GM12878 (cell line): ENCODE measurements around the gene PITPNM2. TPM values are rescaled to one million over a fixed set of nuclear protein-coding genes. Genes with fewer than 3 reads are reported as not detected.

Experiments used
- ATAC-seq: fragments of 200-7000 bp; cut with Tn5 transposase; 3 replicates; pipeline ENCODE4 v1.9.1; 2020; ENCODE audit warnings: mild to moderate bottlenecking, moderate library complexity
- BruUV-seq: library from RNA; stranded (reverse); fragments of 400-500 nt; replicated peaks from 2 replicates; lab custom pipeline; 2021; lab: Mats Ljungman, UMichigan
- CTCF ChIA-PET: fragments of 300-600 bp; sonication (Branson Sonifier 250); formaldehyde crosslinking; extraction: SDS; loops from one replicate; lab custom pipeline; 2021; ENCODE audit warnings: inconsistent platforms; lab: Yijun Ruan, JAX
- POLR2A ChIA-PET: fragments of 350-600 bp; formaldehyde crosslinking; extraction: SDS; loops from one replicate; lab custom pipeline; 2021; ENCODE audit warnings: inconsistent platforms; lab: Charles Lee
- RAD21 ChIA-PET: fragments of 300-600 bp; sonication (Branson Sonifier 250); formaldehyde crosslinking; loops from one replicate; lab custom pipeline; 2023; ENCODE audit warnings: antibody characterized with exemption; ENCODE audit not compliant: unreplicated experiment; lab: Charles Lee
- SMC1A ChIA-PET: fragments of 300-600 bp; sonication (Branson Sonifier 250); formaldehyde crosslinking; loops from one replicate; lab custom pipeline; 2023; ENCODE audit not compliant: unreplicated experiment, uncharacterized antibody; lab: Charles Lee
- DNase-seq: peaks from one replicate; pipeline ENCODE4 v3.0.0-alpha.2; 2011; ENCODE audit warnings: low read depth, low spot score
- FAIRE-seq: peaks from 3 replicates; lab custom pipeline; 2011; peaks lifted over from hg19 to GRCh38; lab: Jason Lieb, UNC
- H2AFZ ChIP-seq: 2 replicates; pipeline ENCODE4 v1.6.0; 2011; ENCODE audit warnings: low read depth, low read length, control low read depth; ENCODE audit not compliant: control insufficient read depth
- H3K27ac ChIP-seq: 2 replicates; pipeline ENCODE4 v1.5.1; 2011; ENCODE audit warnings: control low read depth; ENCODE audit not compliant: control insufficient read depth, insufficient read depth
- H3K27me3 ChIP-seq, 2 experiments: replicated peaks in 1 of 2; 2 replicates each; pipeline versions ENCODE4 v1.6.0 to v1.6.1; 2011; ENCODE audit warnings: low read length in 1 of 2; ENCODE audit not compliant: control insufficient read depth in 2 of 2, insufficient read depth in 2 of 2
- H3K36me3 ChIP-seq, 2 experiments: 2 replicates each; pipeline ENCODE4 v1.5.1; 2011; ENCODE audit warnings: low read length in 1 of 2; ENCODE audit not compliant: control insufficient read depth in 2 of 2, insufficient read depth in 2 of 2
- H3K4me1 ChIP-seq: 2 replicates; pipeline ENCODE4 v1.6.1; 2011; ENCODE audit warnings: mild to moderate bottlenecking, low read length, moderate library complexity, mixed read lengths; ENCODE audit not compliant: control insufficient read depth, insufficient read depth
- H3K4me2 ChIP-seq: 2 replicates; pipeline ENCODE4 v1.6.0; 2011; ENCODE audit warnings: control low read depth; ENCODE audit not compliant: control insufficient read depth, insufficient read depth
- H3K4me3 ChIP-seq: fragments of 200-600 bp; sonication (generic); 2 replicates; pipeline ENCODE4 v1.5.1; 2016
- H3K79me2 ChIP-seq: 2 replicates; pipeline ENCODE4 v1.6.0; 2011; ENCODE audit warnings: low read length; ENCODE audit not compliant: control insufficient read depth, insufficient read depth
- H3K9ac ChIP-seq: 2 replicates; pipeline ENCODE4 v1.8.0; 2011; ENCODE audit warnings: low read length, control low read depth, mixed read lengths; ENCODE audit not compliant: control insufficient read depth, insufficient read depth
- H3K9me3 ChIP-seq: replicated peaks from 3 replicates; pipeline ENCODE4 v1.5.1; 2011; ENCODE audit warnings: mild to moderate bottlenecking, low read length; ENCODE audit not compliant: control insufficient read depth, insufficient read depth
- H4K20me1 ChIP-seq: 2 replicates; pipeline ENCODE4 v1.6.0; 2011; ENCODE audit not compliant: control insufficient read depth, insufficient read depth
- ASH2L ChIP-seq: fragments of 300-600, 200-600 bp; sonication (generic); IDR thresholded peaks from 2 replicates; pipeline ENCODE4 v1.6.1; 2017; ENCODE audit warnings: low read depth, mild to moderate bottlenecking, borderline replicate concordance
- ATF7 ChIP-seq: fragments of 450-650 bp; IDR thresholded peaks from 2 replicates; pipeline ENCODE4 v1.6.1; 2016; ENCODE audit warnings: low read depth, mild to moderate bottlenecking
- CHD1 ChIP-seq: IDR thresholded peaks from 2 replicates; pipeline ENCODE4 v1.6.1; 2012; ENCODE audit warnings: low read depth, low read length, improper control_type of control experiment
- EGR1 ChIP-seq, 2 experiments: IDR thresholded peaks; 1 replicate in 1 of 2; 2 replicates in 1 of 2; pipeline ENCODE4 v1.6.1; 2011 to 2012; ENCODE audit warnings: low read depth in 2 of 2, low read length in 2 of 2, borderline replicate concordance in 1 of 2, mild to moderate bottlenecking in 1 of 2, moderate library complexity in 1 of 2
- ETV6 ChIP-seq, 2 experiments: fragments of 450-650 bp in 1 of 2; IDR thresholded peaks in 1 of 2; conservative IDR thresholded peaks in 1 of 2; 2 replicates each; pipeline ENCODE4 v1.6.1; 2014; ENCODE audit warnings: antibody characterized with exemption in 1 of 2, borderline replicate concordance in 1 of 2, low read depth in 1 of 2, mild to moderate bottlenecking in 1 of 2, moderate library complexity in 1 of 2
- JUNB ChIP-seq: IDR thresholded peaks from 2 replicates; pipeline ENCODE4 v1.6.1; 2016; ENCODE audit warnings: antibody characterized with exemption, mild to moderate bottlenecking
- KLF5 ChIP-seq: fragments of 450-650 bp; IDR thresholded peaks from 2 replicates; pipeline ENCODE4 v1.6.1; 2014; ENCODE audit warnings: mild to moderate bottlenecking; ENCODE audit not compliant: partially characterized antibody
- MAX ChIP-seq: IDR thresholded peaks from 2 replicates; pipeline ENCODE4 v1.6.1; 2012; ENCODE audit warnings: low read depth, low read length, improper control_type of control experiment
- MEF2A ChIP-seq: IDR thresholded peaks from 2 replicates; pipeline ENCODE4 v1.6.1; 2011; ENCODE audit warnings: low read depth, mild to moderate bottlenecking, low read length, moderate library complexity; ENCODE audit not compliant: insufficient read depth
- MLLT1 ChIP-seq: fragments of 450-650 bp; IDR thresholded peaks from 2 replicates; pipeline ENCODE4 v1.6.1; 2016; ENCODE audit warnings: mild to moderate bottlenecking
- NFIC ChIP-seq: IDR thresholded peaks from 2 replicates; pipeline ENCODE4 v1.6.1; 2012; ENCODE audit warnings: low read depth, mild to moderate bottlenecking, inconsistent platforms, low read length, moderate library complexity
- NFYA ChIP-seq: IDR thresholded peaks from 2 replicates; pipeline ENCODE4 v1.6.1; 2011; ENCODE audit warnings: low read depth, mild to moderate bottlenecking, low read length, improper control_type of control experiment, borderline replicate concordance
- NR2F1 ChIP-seq: fragments of 450-650 bp; conservative IDR thresholded peaks from 2 replicates; pipeline ENCODE4 v1.6.1; 2017; ENCODE audit warnings: mild to moderate bottlenecking
- PML ChIP-seq: IDR thresholded peaks from 2 replicates; pipeline ENCODE4 v1.6.1; 2012; ENCODE audit warnings: low read length, inconsistent platforms
- RBBP5 ChIP-seq: fragments of 200-600 bp; sonication (generic); conservative IDR thresholded peaks from 2 replicates; pipeline ENCODE4 v1.6.1; 2016
- RCOR1 ChIP-seq: conservative IDR thresholded peaks from 2 replicates; pipeline ENCODE4 v1.6.1; 2012; ENCODE audit warnings: low read depth, low read length, improper control_type of control experiment
- SRF ChIP-seq, 2 experiments: IDR thresholded peaks; 2 replicates each; pipeline ENCODE4 v1.6.1; 2011; ENCODE audit warnings: low read depth in 2 of 2, low read length in 2 of 2, mild to moderate bottlenecking in 1 of 2, moderate library complexity in 1 of 2
- TBL1XR1 ChIP-seq: IDR thresholded peaks from 2 replicates; pipeline ENCODE4 v1.6.1; 2012; ENCODE audit warnings: low read depth, low read length, improper control_type of control experiment
- ZBED1 ChIP-seq: IDR thresholded peaks from 2 replicates; pipeline ENCODE4 v1.6.1; 2016; ENCODE audit warnings: borderline replicate concordance
- WGBS: methylation state at CpG from one replicate; pipeline ENCODE4 v1.1.6; 2016; ENCODE audit warnings: low lambda C conversion rate; ENCODE audit not compliant: insufficient replicate concordance, insufficient coverage; ENCODE audit errors: missing lambda C conversion rate; 5-methylcytosine and 5-hydroxymethylcytosine counted together
- in situ Hi-C: fragments of 300-500 bp; cut with MboI; formaldehyde crosslinking; loops from 9 replicates; pipeline ENCODE4 v1.14.3; 2018; ENCODE audit warnings: mixed read lengths
- intact Hi-C: fragments of 100-400 bp; cut with micrococcal nuclease; formaldehyde crosslinking; loops from one replicate; pipeline ENCODE4 v1.14.2; 2022; ENCODE audit not compliant: unreplicated experiment
- polyA plus RNA-seq, 11 experiments: library from polyadenylated mRNA; depleted of rRNA in 4 of 11; unstranded in 6 of 11; stranded (reverse) in 5 of 11; fragments of >200 nt; fragmentation: Nextera tagmentation in 4 of 11; fragmentation: Illumina TruSeq in 1 of 11; extraction: Ambion mirVana in 4 of 11; extraction: Trizol in 1 of 11; gene quantifications; 1 replicate in 1 of 11; 2 replicates in 10 of 11; pipeline versions ENCODE4 v1.2.1 to v1.2.3, GENCODE V29; 2011 to 2016; ENCODE audit warnings: inconsistent platforms in 2 of 11, missing spikeins in 2 of 11, low read depth in 1 of 11
- total RNA-seq, 4 experiments: library from RNA; depleted of rRNA in 3 of 4; stranded (reverse); fragments of >200 nt in 3 of 4; fragmentation: Illumina TruSeq in 1 of 4; extraction: Trizol in 1 of 4; gene quantifications; 2 replicates each; pipeline versions ENCODE4 v1.2.1 to v1.2.3, GENCODE V29; 2013 to 2021

PITPNM2 gene
- total and polyA plus RNA-seq, 10 of the 15 experiments (the other 5 are each of a cell fraction or from before 2014, with no cell fraction given) = 0.03 to 1.0 (median 0.24) TPM; not detected in 1

DNA sequence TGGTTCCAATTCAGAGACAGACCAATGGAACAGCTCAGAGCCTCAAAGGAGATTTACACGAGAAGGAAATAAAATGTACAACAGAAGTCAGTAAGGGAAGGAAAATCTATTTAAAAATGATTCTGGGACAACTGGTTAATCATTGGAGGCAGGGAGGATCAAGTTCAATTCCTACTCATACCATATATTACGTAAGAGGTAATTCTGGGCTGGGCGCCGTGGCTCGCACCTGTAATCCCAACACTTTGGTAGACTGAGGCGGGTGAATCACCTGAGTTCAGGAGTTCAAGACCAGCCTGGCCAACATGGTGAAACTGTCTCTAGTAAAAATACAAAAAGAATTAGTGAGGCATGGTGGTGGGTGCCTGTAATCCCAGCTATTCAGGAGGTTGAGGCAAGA is 36.7 kb upstream of the PITPNM2 start (continued):
- TF ChIP-seq NFIC (no peak), ETV6 (conservative IDR thresholded peaks at IDR 0.05 in 1 of 2, IDR thresholded peaks at IDR 0.05 in 1 of 2; ENCODE audit: borderline replicate concordance in 1 of 2, low read depth in 1 of 2) (no peak)

- Histone ChIP-seq H2AFZ (no peak overlapping the region), H3K27ac (no peak overlapping the region), H3K27me3 (no peaks in the 10 kb centered on the region), H3K36me3 (peaks cover 0 to 23% of the 10 kb centered on the region in 2 experiments; a peak in 3 of 4 replicates), H3K4me2 (no peak overlapping the region), H3K9ac (no peak overlapping the region), H3K4me1 (no peaks in the 10 kb centered on the region), H3K79me2 (no peaks in the 10 kb centered on the region), H4K20me1 (no peaks in the 10 kb centered on the region), H3K9me3 (no peaks in the 10 kb centered on the region)
- no peak for DNase-seq
- BruUV-seq = no TSS peak
- ChIA-PET CTCF (interaction anchor here (0.6 to 0.9 kb wide), 2 partner anchors 57 to 229 kb away, joined by 3 to 5 read pairs; no protein-coding TSS in a partner anchor), SMC1A (interaction anchor here (0.7 to 1.4 kb wide), 4 partner anchors 17 to 98 kb away, joined by 3 read pairs; no protein-coding TSS in a partner anchor), RAD21 (no interaction called here)
- in situ Hi-C loops = no loop called here
- ATAC-seq = no peak
- intact Hi-C loops = no loop called here
- no peak for FAIRE-seq
- TF ChIP-seq SRF (IDR thresholded peaks at IDR 0.05; ENCODE audit: low read depth in 2 of 2, low read length in 2 of 2) (no peak), TBL1XR1 (no peak), MAX (no peak), NR2F1 (no peak), JUNB (no peak), MLLT1 (no peak), CHD1 (no peak), NFYA (no peak), ATF7 (no peak), RBBP5 (no peak), RCOR1 (no peak), KLF5 (no peak), MEF2A (no peak), EGR1 (IDR thresholded peaks at IDR 0.05; ENCODE audit: borderline replicate concordance in 1 of 2, low read depth in 2 of 2, low read length in 2 of 2) (no peak), ASH2L (no peak), PML (no peak), ZBED1 (no peak)
- TF ChIP-seq, all 136 proteins: peak for 0
- no peak overlapping the region for H3K4me3 ChIP-seq
- WGBS = 38% methylated on average over 4 of the region's 4 CpGs
- POLR2A ChIA-PET = no interaction called here
These were observed 29.3 kb upstream of the PITPNM2 start for GRCh38 chr12:123180171-123180570.
